LNCaP clone FGC (cell line): ENCODE measurements around the gene COQ8B.
A peak's percentile ranks its signal among the peaks of the same experiment; 100 is the strongest.
"Not testable (repeated sequence)": the region's sequence is repeated elsewhere in the genome, so short reads cannot be mapped to it uniquely, and the experiment has no call there.

Experiments used
- DNase-seq: peaks from one replicate; pipeline ENCODE4 v3.0.0-alpha.2; 2011; ENCODE audit warnings: low read depth
- H3K4me3 ChIP-seq: 2 replicates; pipeline ENCODE4 v1.5.1; 2011; ENCODE audit warnings: mild to moderate bottlenecking, low read depth, low read length, control low read depth
- CTCF ChIP-seq: IDR thresholded peaks from 2 replicates; pipeline ENCODE4 v1.5.1; 2012; ENCODE audit warnings: mild to moderate bottlenecking; ENCODE audit not compliant: control insufficient read depth, insufficient read depth; ENCODE audit errors: extremely low read depth

COQ8B gene

GRCh38 chr19:40736661-40737060 lies 20.0 kb upstream of the COQ8B start:
- no peak for DNase-seq
- no peak for TF ChIP-seq CTCF
- no peak overlapping the region for H3K4me3 ChIP-seq

- TF ChIP-seq CTCF, result no peak
These were observed 18.5 kb upstream of the COQ8B start for GRCh38 chr19:40735013-40735771.

GRCh38 chr19:40733149-40733548 lies 16.5 kb upstream of the COQ8B start:
- no peak for DNase-seq
- no peak overlapping the region for H3K4me3 ChIP-seq
- TF ChIP-seq CTCF, result no peak

More at GRCh38 chr19:40735013-40735771, 18.5 kb upstream of the COQ8B start:
- H3K4me3 ChIP-seq, result no peak overlapping the region
- DNase-seq, result no peak

- not testable (repeated sequence) for H3K4me3 ChIP-seq, DNase-seq
These were observed 15.6 kb upstream of the COQ8B start for GRCh38 chr19:40732304-40732703.

GRCh38 chr19:40730065-40730464 lies 13.4 kb upstream of the COQ8B start:
- not testable (repeated sequence) for DNase-seq, H3K4me3 ChIP-seq

GRCh38 chr19:40726279-40726678 lies 9.6 kb upstream of the COQ8B start:
- DNase-seq, result peak; percentile 65
- no peak overlapping the region for H3K4me3 ChIP-seq
- no peak for TF ChIP-seq CTCF

GRCh38 chr19:40724855-40725254 lies 8.2 kb upstream of the COQ8B start:
- no peak for TF ChIP-seq CTCF
- no peak overlapping the region for H3K4me3 ChIP-seq
- no peak for DNase-seq

- H3K4me3 ChIP-seq, result no peak overlapping the region
- no peak for DNase-seq
- no peak for TF ChIP-seq CTCF
These were observed 7.6 kb upstream of the COQ8B start for GRCh38 chr19:40724315-40724714.
